HG02884 (cell line): ENCODE data around the gene ANKRD65.
"Not testable (repeated sequence)": the region's sequence is repeated elsewhere in the genome, so short reads cannot be mapped to it uniquely, and the experiment has no call there.

ENCODE experiments used
- ATAC-seq: cut with Tn5 transposase; IDR thresholded peaks from one replicate; pipeline ENCODE4 v1.9.1; 2021; ENCODE audit warnings: mild to moderate bottlenecking, moderate library complexity; ENCODE audit not compliant: unreplicated experiment

The ANKRD65 gene

GRCh38 chr1:1430992-1431844 is 10.1 kb upstream of the ANKRD65 start:
- no peak for ATAC-seq

GRCh38 chr1:1430114-1430982 is 9.3 kb upstream of the ANKRD65 start:
- no peak for ATAC-seq

- no peak for ATAC-seq
These were observed 8.6 kb upstream of the ANKRD65 start for GRCh38 chr1:1429671-1430073.

- not testable (repeated sequence) for ATAC-seq
These were observed 7.9 kb upstream of the ANKRD65 start for GRCh38 chr1:1428967-1429366.

GRCh38 chr1:1428174-1428573 is 7.1 kb upstream of the ANKRD65 start:
- ATAC-seq = no peak

- no peak for ATAC-seq
These were observed 6.7 kb upstream of the ANKRD65 start for GRCh38 chr1:1427820-1428148.

- ATAC-seq = no peak
These were observed 6.2 kb upstream of the ANKRD65 start for GRCh38 chr1:1427106-1427819.

GRCh38 chr1:1426496-1427105 is 5.5 kb upstream of the ANKRD65 start:
- no peak for ATAC-seq

- no peak for ATAC-seq
These were observed 4.8 kb upstream of the ANKRD65 start for GRCh38 chr1:1425753-1426495.

- no peak for ATAC-seq
These were observed 4.3 kb upstream of the ANKRD65 start for GRCh38 chr1:1425426-1425752.

- no peak for ATAC-seq
These were observed 3.6 kb upstream of the ANKRD65 start for GRCh38 chr1:1424707-1425106.

GRCh38 chr1:1423245-1423597 is 2.1 kb upstream of the ANKRD65 start:
- no peak for ATAC-seq

GRCh38 chr1:1422465-1423244 is 1.6 kb upstream of the ANKRD65 start:
- no peak for ATAC-seq

GRCh38 chr1:1421907-1422464 is 910 bp upstream of the ANKRD65 start:
- no peak for ATAC-seq

- no peak for ATAC-seq
These were observed 378 bp downstream of the ANKRD65 start for GRCh38 chr1:1420654-1421141.

- ATAC-seq = no peak
These were observed 1.0 kb downstream of the ANKRD65 start for GRCh38 chr1:1419813-1420653.

GRCh38 chr1:1419363-1419812 is 1.7 kb downstream of the ANKRD65 start:
- no peak for ATAC-seq
